Measurements from ENCODE around the gene TSPYL1.
"Not testable (repeated sequence)": the region's sequence is repeated elsewhere in the genome, so short reads cannot be mapped to it uniquely, and the experiment has no call there.

TSPYL1 gene

DNA sequence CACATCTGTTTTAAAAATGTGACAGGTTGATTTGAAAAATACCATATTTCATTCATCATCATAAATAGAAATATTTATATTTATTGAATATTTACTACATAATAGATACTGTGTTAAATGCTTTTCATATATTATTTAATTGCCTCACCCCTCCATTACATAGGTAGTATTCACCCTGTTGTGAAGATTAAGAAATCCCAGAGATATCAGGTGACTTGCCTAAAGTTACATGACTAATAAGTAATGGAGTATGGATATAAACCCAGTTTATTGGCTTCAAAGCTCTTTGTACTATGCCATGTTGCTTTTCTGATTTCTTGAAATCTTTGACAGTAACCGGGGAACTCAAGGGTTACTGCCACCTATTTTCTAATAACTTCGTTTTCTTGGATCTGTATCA, 10.1 kb upstream of the TSPYL1 start:
- no peak overlapping the region for H3K9ac ChIP-seq (ENCODE audit: low read length)
- no peaks in the 10 kb centered on the region for H3K27me3 ChIP-seq (ENCODE audit: control insufficient read depth, insufficient read depth, low read length)
- no peak overlapping the region for H3K27ac ChIP-seq (ENCODE audit: low read depth, low read length)
- no peaks in the 10 kb centered on the region for H3K36me3 ChIP-seq (ENCODE audit: control insufficient read depth, insufficient read depth, low read length)
- no peaks in the 10 kb centered on the region for H3K4me1 ChIP-seq (ENCODE audit: control insufficient read depth, insufficient read depth, low read length)
- H3K4me3 ChIP-seq (ENCODE audit: low read length) = no peak overlapping the region

DNA sequence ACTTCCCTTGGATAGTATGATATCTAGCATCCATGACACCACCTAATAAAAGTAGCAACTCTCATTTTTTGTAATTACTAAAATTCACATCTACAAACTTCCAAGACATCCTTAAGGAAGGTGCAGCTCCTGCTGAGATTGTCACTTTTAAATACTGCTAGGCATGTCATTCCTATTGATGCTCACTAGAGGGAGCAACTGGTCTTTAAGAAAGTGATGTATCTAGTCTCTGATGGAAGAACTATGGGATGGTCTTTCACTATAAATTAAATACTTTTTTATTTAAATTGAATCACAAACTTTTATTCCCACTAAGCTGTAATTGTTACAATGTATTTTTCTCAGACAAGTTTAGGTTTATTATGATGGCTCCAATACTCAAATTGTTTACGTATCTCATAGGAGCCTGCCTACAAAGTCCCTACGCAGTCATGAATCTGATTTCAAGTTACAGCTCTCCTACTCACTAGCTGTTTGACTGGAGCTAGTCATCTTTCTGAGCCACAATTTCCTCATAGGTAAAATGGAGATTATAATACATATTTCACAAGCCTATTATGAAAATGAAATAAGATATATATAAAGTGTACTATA, 8.1 kb upstream of the TSPYL1 start:
- Histone ChIP-seq H3K4me3 (ENCODE audit: low read length) (no peak overlapping the region), H3K9ac (ENCODE audit: low read length) (no peak overlapping the region), H3K4me1 (ENCODE audit: control insufficient read depth, insufficient read depth, low read length) (no peaks in the 10 kb centered on the region), H3K27me3 (ENCODE audit: control insufficient read depth, insufficient read depth, low read length) (no peaks in the 10 kb centered on the region), H3K36me3 (ENCODE audit: control insufficient read depth, insufficient read depth, low read length) (no peaks in the 10 kb centered on the region), H3K27ac (ENCODE audit: low read depth, low read length) (no peak overlapping the region)

DNA sequence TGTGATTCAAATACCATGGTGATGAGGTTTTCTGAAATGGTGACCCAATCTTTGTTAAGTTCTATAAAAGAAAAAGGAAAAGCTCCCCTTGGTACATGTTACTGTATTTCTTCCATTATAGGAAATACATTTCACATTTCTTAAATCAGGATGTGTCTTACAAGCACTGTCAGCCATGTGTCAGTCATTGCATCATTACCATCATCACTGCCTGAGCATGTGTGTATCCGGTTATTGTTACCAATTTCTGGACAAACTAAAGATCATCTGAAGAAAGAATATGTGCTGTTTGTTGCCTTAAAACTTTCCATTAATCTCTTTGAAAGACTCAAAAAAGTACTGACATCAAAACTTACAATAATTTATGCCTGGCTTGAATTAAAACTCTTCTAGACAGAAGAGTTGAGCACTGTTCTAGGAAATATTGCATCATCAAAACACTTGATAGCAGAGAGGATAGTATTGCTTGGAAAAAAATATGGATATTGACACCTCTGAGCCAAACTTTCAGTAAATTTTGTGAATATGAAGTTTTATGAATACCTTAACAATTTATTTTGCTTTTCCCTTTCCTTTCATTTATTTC, 7.1 kb upstream of the TSPYL1 start:
- H3K27ac ChIP-seq (ENCODE audit: low read depth, low read length) = no peak overlapping the region
- H3K4me1 ChIP-seq (ENCODE audit: control insufficient read depth, insufficient read depth, low read length) = no peaks in the 10 kb centered on the region
- H3K4me3 ChIP-seq (ENCODE audit: low read length) = no peak overlapping the region
- H3K9ac ChIP-seq (ENCODE audit: low read length) = no peak overlapping the region
- H3K36me3 ChIP-seq (ENCODE audit: control insufficient read depth, insufficient read depth, low read length) = no peaks in the 10 kb centered on the region
- no peaks in the 10 kb centered on the region for H3K27me3 ChIP-seq (ENCODE audit: control insufficient read depth, insufficient read depth, low read length)

DNA sequence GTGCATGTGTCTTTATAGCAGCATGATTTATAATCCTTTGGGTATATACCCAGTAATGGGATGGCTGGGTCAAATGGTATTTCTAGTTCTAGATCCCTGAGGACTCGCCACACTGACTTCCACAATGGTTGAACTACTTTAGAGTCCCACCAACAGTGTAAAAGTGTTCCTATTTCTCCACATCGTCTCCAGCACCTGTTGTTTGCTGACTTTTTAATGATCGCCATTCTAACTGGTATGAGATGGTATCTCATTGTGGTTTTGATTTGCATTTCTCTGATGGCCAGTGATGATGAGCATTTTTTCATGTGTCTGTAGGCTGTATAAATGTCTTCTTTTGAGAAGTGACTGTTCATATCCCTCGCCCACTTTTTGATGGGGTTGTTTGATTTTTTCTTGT, 5.3 kb upstream of the TSPYL1 start:
- H3K4me3 ChIP-seq (ENCODE audit: low read length); H3K4me1 ChIP-seq (ENCODE audit: control insufficient read depth, insufficient read depth, low read length); H3K36me3 ChIP-seq (ENCODE audit: control insufficient read depth, insufficient read depth, low read length); H3K9ac ChIP-seq (ENCODE audit: low read length); H3K27ac ChIP-seq (ENCODE audit: low read depth, low read length); H3K27me3 ChIP-seq (ENCODE audit: control insufficient read depth, insufficient read depth, low read length): not testable (repeated sequence)

DNA sequence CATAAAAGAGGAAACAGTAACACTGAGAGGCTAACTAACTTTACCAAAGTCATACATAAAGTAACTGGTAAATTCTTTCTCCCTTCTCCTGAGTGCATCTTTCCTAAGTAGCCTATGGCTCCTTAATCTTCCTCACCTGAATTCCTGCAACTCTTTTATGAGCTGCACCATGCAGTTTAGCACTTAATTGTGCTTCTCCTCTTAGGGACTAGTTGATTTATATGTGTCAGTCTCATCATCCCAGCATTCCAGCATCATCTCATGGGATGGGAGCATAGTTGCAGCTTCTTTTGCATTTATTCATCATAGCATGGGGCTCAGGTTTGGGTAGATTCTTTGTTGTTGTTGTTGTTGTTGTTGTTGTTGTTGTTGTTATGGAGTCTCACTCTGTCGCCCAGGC, 3.5 kb upstream of the TSPYL1 start:
- Histone ChIP-seq H3K4me1 (ENCODE audit: control insufficient read depth, insufficient read depth, low read length) (peaks cover 5% of the 10 kb centered on the region), H3K36me3 (ENCODE audit: control insufficient read depth, insufficient read depth, low read length) (peaks cover under 1% of the 10 kb centered on the region), H3K4me3 (ENCODE audit: low read length) (no peak overlapping the region), H3K9ac (ENCODE audit: low read length) (no peak overlapping the region), H3K27me3 (ENCODE audit: control insufficient read depth, insufficient read depth, low read length) (no peaks in the 10 kb centered on the region), H3K27ac (ENCODE audit: low read depth, low read length) (no peak overlapping the region)

DNA sequence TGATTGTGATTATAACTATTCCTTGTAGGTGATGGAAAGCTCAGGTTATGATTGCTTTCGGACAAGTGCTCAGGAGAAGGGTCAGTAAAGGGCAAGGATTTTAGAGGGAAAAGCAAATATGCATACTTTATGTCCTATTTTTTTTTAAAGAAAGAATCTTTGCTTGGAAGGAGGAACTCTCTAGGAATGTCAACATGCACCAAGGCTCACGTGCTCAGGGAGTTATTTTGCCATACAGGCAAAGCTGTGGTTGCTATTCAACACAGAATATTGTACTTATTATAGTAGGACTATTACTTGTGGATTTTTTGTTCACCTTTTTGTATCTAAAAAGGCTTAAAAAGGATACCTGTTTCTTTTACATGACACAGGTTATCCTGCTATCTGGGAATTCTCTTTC, 3.0 kb upstream of the TSPYL1 start:
- H3K27ac ChIP-seq (ENCODE audit: low read depth, low read length) = no peak overlapping the region
- no peak overlapping the region for H3K4me3 ChIP-seq (ENCODE audit: low read length)
- H3K36me3 ChIP-seq (ENCODE audit: control insufficient read depth, insufficient read depth, low read length) = peaks cover 4% of the 10 kb centered on the region
- peaks cover 9% of the 10 kb centered on the region for H3K4me1 ChIP-seq (ENCODE audit: control insufficient read depth, insufficient read depth, low read length)
- H3K27me3 ChIP-seq (ENCODE audit: control insufficient read depth, insufficient read depth, low read length) = no peaks in the 10 kb centered on the region
- no peak overlapping the region for H3K9ac ChIP-seq (ENCODE audit: low read length)

DNA sequence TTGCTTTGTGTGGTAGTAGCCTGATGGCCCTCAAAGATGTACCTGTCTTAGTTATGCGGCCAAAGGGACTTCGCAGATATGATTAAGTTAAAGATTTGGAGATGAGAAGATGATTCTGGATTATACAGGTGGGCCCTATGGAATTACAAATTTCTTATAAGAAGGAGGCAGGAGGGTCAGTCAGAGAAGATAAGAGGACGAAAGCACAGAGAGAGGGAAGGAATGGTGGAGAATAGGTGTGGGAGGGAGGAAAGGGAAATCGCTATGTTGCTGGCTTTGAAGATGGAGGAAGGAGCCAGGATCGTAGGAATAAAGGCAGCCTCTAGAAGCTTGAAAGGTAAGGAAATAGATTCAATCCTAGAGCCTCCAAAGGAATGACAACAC, 1.2 kb upstream of the TSPYL1 start:
- peak overlapping the region; percentile 98 for H3K4me3 ChIP-seq (ENCODE audit: low read length)
- no peaks in the 10 kb centered on the region for H3K27me3 ChIP-seq (ENCODE audit: control insufficient read depth, insufficient read depth, low read length)
- peaks cover 13% of the 10 kb centered on the region for H3K4me1 ChIP-seq (ENCODE audit: control insufficient read depth, insufficient read depth, low read length)
- H3K9ac ChIP-seq (ENCODE audit: low read length) = no peak overlapping the region
- H3K36me3 ChIP-seq (ENCODE audit: control insufficient read depth, insufficient read depth, low read length) = peaks cover 4% of the 10 kb centered on the region
- peak overlapping the region; percentile 99 for H3K27ac ChIP-seq (ENCODE audit: low read depth, low read length)

DNA sequence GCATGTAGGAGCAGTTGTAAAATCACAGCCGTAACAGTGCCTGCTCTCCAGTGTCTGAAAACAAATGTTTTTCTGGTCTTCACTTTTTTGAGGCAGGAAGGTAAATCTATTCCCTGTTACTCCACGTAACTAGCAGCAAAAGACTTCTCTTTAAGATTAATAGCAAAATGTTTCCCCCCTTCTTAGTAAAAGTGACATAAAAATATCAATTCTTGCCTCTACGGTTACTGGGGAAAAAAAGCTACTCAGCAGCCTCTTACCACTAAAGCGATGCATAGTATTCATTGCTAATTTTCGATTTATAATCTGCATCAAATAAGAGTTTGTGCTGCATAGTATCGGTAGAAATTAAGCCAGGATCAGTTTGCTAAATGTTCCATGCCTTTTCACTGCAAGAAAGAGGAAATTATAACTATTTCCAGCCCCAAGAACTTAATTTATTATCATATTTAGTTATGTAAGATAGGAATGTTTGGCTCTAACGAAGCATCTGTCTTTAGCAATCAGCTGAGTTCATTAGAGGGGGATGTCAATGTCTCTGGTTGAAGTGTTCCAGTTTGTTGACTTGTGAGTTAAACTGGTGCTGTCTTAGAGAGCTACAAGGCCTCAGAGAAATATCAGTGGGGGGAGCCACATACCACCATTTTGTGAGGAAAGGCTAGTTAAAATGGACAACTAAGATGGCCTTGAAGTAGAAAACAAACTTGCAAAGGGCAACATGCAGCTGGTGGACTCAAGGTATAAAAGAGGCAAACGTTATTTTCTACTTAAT, 617 bp upstream of the TSPYL1 start:
- peaks cover 4% of the 10 kb centered on the region for H3K36me3 ChIP-seq (ENCODE audit: control insufficient read depth, insufficient read depth, low read length)
- peaks cover 14% of the 10 kb centered on the region for H3K4me1 ChIP-seq (ENCODE audit: control insufficient read depth, insufficient read depth, low read length)
- H3K4me3 ChIP-seq (ENCODE audit: low read length) = peak overlapping the region; percentile 98
- H3K27me3 ChIP-seq (ENCODE audit: control insufficient read depth, insufficient read depth, low read length) = no peaks in the 10 kb centered on the region
- H3K27ac ChIP-seq (ENCODE audit: low read depth, low read length) = peak overlapping the region; percentile 99
- peak overlapping the region; percentile 78 for H3K9ac ChIP-seq (ENCODE audit: low read length)

DNA sequence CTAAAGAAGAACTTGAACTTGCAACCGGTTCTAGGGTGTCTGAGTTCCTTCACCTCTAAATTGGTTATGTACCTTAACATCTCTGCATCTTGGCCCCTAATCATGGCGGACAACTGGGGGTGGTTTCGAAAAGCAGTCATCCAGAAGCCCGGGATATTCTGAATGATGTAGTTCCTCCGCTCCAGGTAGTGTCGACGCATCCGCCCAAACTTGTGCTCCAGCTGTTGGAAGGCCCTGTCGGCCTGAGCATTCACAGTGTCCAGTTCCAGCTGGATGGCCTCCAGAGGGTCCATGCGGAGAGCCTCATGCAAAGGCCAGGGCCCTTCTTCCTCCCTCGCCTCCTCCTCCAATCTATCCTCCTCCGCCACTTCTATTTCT, 887 bp downstream of the TSPYL1 start:
- peaks cover 4% of the 10 kb centered on the region for H3K36me3 ChIP-seq (ENCODE audit: control insufficient read depth, insufficient read depth, low read length)
- H3K4me1 ChIP-seq (ENCODE audit: control insufficient read depth, insufficient read depth, low read length) = peaks cover 17% of the 10 kb centered on the region
- peak overlapping the region; percentile 97 for H3K9ac ChIP-seq (ENCODE audit: low read length)
- H3K27me3 ChIP-seq (ENCODE audit: control insufficient read depth, insufficient read depth, low read length) = no peaks in the 10 kb centered on the region
- peak overlapping the region; percentile 99 for H3K27ac ChIP-seq (ENCODE audit: low read depth, low read length)
- peak overlapping the region; percentile 98 for H3K4me3 ChIP-seq (ENCODE audit: low read length)

DNA sequence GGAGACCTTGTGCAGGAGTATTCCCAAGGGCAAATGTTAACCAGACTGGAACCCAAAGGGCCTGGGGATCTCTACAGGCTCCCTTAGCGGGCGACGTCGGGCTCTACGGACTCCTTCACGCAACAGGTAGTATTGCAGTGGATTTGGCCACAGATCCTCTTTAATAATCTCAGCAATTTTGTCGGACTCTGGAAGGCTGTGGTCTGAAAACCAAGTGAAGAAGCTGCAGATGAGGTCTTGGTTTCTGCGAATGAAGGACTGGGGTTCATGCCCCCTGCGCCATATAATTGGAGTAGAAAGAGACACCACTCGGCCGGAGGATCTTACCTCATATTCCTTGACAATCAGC, 1.3 kb downstream of the TSPYL1 start:
- H3K4me3 ChIP-seq (ENCODE audit: low read length) = peak overlapping the region; percentile 98
- peak overlapping the region; percentile 99 for H3K27ac ChIP-seq (ENCODE audit: low read depth, low read length)
- peaks cover 4% of the 10 kb centered on the region for H3K36me3 ChIP-seq (ENCODE audit: control insufficient read depth, insufficient read depth, low read length)
- H3K4me1 ChIP-seq (ENCODE audit: control insufficient read depth, insufficient read depth, low read length) = peaks cover 17% of the 10 kb centered on the region
- H3K27me3 ChIP-seq (ENCODE audit: control insufficient read depth, insufficient read depth, low read length) = no peaks in the 10 kb centered on the region
- peak overlapping the region; percentile 97 for H3K9ac ChIP-seq (ENCODE audit: low read length)

DNA sequence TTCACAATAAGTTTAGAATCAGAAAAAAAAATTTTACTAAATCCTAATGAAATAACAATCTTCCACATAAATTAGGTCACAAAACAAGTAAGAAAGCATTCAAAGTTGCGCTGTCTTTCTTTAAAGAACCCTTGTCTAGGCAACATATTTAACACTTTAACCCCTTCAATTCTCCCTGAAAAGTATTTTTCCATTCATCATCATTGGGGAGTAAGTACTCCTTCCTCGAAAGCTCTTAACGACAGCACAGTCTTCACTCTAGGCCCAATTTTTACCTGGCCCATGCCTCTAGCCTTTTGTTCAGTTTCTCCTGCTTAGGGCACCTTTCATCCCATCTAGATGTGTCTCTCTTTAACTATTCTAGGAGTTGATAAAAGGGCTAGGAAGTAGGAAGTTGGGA, 2.6 kb downstream of the TSPYL1 start:
- no peak overlapping the region for H3K9ac ChIP-seq (ENCODE audit: low read length)
- peak overlapping the region; percentile 34 for H3K27ac ChIP-seq (ENCODE audit: low read depth, low read length)
- H3K4me1 ChIP-seq (ENCODE audit: control insufficient read depth, insufficient read depth, low read length) = peaks cover 17% of the 10 kb centered on the region
- H3K4me3 ChIP-seq (ENCODE audit: low read length) = peak overlapping the region; percentile 52
- peaks cover 4% of the 10 kb centered on the region for H3K36me3 ChIP-seq (ENCODE audit: control insufficient read depth, insufficient read depth, low read length)
- no peaks in the 10 kb centered on the region for H3K27me3 ChIP-seq (ENCODE audit: control insufficient read depth, insufficient read depth, low read length)

DNA sequence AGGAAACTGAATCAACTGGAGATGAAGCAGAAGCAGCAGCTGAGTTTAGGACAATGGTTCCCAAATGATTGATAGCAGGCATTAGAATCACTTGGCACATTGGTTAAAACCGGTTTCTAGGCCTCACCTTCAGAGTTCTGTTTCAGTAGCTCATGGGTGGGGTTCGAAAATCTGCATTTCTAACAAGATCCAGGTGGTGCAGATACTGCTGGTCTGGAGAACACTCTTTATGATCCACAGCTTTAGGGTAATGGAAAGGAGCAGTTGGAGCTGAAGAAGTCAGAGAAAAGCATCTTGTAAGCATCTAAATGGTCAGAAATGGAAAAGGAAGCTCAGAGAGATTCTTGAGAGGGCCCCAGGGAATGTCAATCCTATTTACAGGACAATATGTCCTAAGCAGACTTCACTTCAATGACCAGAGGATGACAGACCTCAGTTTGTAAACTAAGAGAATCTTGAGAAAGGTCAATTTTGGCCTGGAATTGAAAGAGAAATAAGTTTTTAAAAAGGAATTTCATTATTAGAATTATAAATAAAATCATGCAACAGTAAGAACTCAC, 8.5 kb downstream of the TSPYL1 start:
- Histone ChIP-seq H3K4me3 (ENCODE audit: low read length) (no peak overlapping the region), H3K27me3 (ENCODE audit: control insufficient read depth, insufficient read depth, low read length) (no peaks in the 10 kb centered on the region), H3K9ac (ENCODE audit: low read length) (no peak overlapping the region), H3K4me1 (ENCODE audit: control insufficient read depth, insufficient read depth, low read length) (peaks cover 7% of the 10 kb centered on the region), H3K27ac (ENCODE audit: low read depth, low read length) (no peak overlapping the region), H3K36me3 (ENCODE audit: control insufficient read depth, insufficient read depth, low read length) (no peaks in the 10 kb centered on the region)

Measured in rectal smooth muscle tissue (tissue), 1 donor.